ENCODE data around the gene HOXB2. TPM values are rescaled to one million over a fixed set of nuclear protein-coding genes. Genes with fewer than 3 reads are reported as not detected.
"Not testable (repeated sequence)": the region's sequence is repeated elsewhere in the genome, so short reads cannot be mapped to it uniquely, and the experiment has no call there.

The HOXB2 gene
- total RNA-seq, 1 donor from 2014 or later, result 1.9 TPM

GRCh38 chr17:48541036-48541576, 3.8 kb downstream of the HOXB2 start:
- intact Hi-C loops (cut with micrococcal nuclease), result no loop called here
- H3K9me3 ChIP-seq (replicated peaks), result no peaks in the 10 kb centered on the region
- H3K36me3 ChIP-seq, result no peaks in the 10 kb centered on the region
- peak overlapping the region; percentile 74 for H3K4me3 ChIP-seq
- H3K27me3 ChIP-seq (ENCODE audit: low read depth), result peaks cover 98% of the 10 kb centered on the region
- TF ChIP-seq, protein P1, sequence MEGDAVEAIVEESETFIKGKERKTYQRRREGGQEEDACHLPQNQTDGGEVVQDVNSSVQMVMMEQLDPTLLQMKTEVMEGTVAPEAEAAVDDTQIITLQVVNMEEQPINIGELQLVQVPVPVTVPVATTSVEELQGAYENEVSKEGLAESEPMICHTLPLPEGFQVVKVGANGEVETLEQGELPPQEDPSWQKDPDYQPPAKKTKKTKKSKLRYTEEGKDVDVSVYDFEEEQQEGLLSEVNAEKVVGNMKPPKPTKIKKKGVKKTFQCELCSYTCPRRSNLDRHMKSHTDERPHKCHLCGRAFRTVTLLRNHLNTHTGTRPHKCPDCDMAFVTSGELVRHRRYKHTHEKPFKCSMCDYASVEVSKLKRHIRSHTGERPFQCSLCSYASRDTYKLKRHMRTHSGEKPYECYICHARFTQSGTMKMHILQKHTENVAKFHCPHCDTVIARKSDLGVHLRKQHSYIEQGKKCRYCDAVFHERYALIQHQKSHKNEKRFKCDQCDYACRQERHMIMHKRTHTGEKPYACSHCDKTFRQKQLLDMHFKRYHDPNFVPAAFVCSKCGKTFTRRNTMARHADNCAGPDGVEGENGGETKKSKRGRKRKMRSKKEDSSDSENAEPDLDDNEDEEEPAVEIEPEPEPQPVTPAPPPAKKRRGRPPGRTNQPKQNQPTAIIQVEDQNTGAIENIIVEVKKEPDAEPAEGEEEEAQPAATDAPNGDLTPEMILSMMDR (IDR thresholded peaks at IDR 0.05; ENCODE audit: borderline replicate concordance), result no peak
- no peak for DNase-seq
- peaks cover 44% of the 10 kb centered on the region for H3K4me1 ChIP-seq
- peak overlapping the region; percentile 90 for H3K27ac ChIP-seq (replicated peaks)

DNA sequence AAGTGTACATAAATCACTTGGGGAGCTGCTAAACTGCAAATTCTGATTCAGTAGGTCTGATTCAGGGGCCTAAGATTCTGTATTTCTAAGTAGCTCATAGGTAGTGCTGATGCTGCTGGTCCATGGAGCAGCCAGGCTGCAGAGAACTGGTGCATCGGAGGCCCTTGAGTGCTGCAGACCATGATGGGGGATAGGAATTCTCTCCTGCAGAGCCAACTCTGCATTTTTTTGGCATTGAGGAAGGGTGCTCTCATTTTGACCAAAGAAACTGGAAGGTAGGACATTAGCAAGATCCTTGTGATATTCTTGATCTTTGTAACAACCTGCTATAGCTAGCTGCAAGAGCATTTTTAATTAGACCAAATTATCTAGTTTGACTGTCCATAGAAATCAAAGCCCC, 4.7 kb downstream of the HOXB2 start:
- H3K4me3 ChIP-seq, result no peak overlapping the region
- no peak overlapping the region for H3K27ac ChIP-seq (replicated peaks)
- TF ChIP-seq, protein P1 (IDR thresholded peaks at IDR 0.05; ENCODE audit: borderline replicate concordance), result no peak
- intact Hi-C loops (cut with micrococcal nuclease), result no loop called here
- H3K27me3 ChIP-seq (ENCODE audit: low read depth), result peaks cover 98% of the 10 kb centered on the region
- H3K9me3 ChIP-seq (replicated peaks), result no peaks in the 10 kb centered on the region
- no peaks in the 10 kb centered on the region for H3K36me3 ChIP-seq
- DNase-seq, result no peak
- H3K4me1 ChIP-seq, result peaks cover 35% of the 10 kb centered on the region

DNA sequence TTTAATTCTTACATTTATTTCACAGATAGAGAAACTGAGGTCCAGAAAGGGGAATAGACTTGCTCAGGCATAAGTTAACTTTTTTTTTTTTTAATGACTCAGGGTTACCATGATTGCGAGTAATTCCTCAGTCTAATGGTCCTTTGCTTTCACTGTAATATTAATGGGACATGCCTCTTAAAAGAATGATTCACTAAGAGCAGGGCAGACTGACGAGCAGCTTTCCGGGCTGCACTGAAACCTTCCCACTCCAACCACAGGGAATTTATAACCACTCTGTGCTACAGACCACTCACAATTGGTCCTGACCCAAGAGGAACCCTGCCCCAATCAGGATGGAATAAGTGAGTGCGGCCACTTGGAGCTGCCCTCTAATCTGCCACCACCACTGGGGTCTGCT, 5.7 kb downstream of the HOXB2 start:
- DNase-seq, result no peak

GRCh38 chr17:48537316-48537715, 7.6 kb downstream of the HOXB2 start:
- no peak for DNase-seq
- Histone ChIP-seq H3K27ac (replicated peaks) (no peak overlapping the region), H3K4me3 (no peak overlapping the region), H3K36me3 (no peaks in the 10 kb centered on the region), H3K9me3 (replicated peaks) (no peaks in the 10 kb centered on the region), H3K4me1 (peaks cover 12% of the 10 kb centered on the region), H3K27me3 (ENCODE audit: low read depth) (peaks cover 98% of the 10 kb centered on the region)
- intact Hi-C loops (cut with micrococcal nuclease), result no loop called here
- TF ChIP-seq, protein P1 (IDR thresholded peaks at IDR 0.05; ENCODE audit: borderline replicate concordance), result no peak

More for the DNA sequence above, 5.7 kb downstream of the HOXB2 start:
- no peaks in the 10 kb centered on the region for H3K9me3 ChIP-seq (replicated peaks)
- peaks cover 98% of the 10 kb centered on the region for H3K27me3 ChIP-seq (ENCODE audit: low read depth)
- no peak overlapping the region for H3K27ac ChIP-seq (replicated peaks)
- TF ChIP-seq, protein P1 (IDR thresholded peaks at IDR 0.05; ENCODE audit: borderline replicate concordance), result no peak
- intact Hi-C loops (cut with micrococcal nuclease), result no loop called here
- H3K4me3 ChIP-seq, result no peak overlapping the region
- no peaks in the 10 kb centered on the region for H3K36me3 ChIP-seq
- peaks cover 25% of the 10 kb centered on the region for H3K4me1 ChIP-seq

GRCh38 chr17:48535793-48536559, 8.9 kb downstream of the HOXB2 start:
- DNase-seq; intact Hi-C loops (cut with micrococcal nuclease); H3K4me1 ChIP-seq; H3K4me3 ChIP-seq; H3K27ac ChIP-seq (replicated peaks); H3K36me3 ChIP-seq; H3K9me3 ChIP-seq (replicated peaks): not testable (repeated sequence)
- peaks cover 98% of the 10 kb centered on the region for H3K27me3 ChIP-seq (ENCODE audit: low read depth)

DNA sequence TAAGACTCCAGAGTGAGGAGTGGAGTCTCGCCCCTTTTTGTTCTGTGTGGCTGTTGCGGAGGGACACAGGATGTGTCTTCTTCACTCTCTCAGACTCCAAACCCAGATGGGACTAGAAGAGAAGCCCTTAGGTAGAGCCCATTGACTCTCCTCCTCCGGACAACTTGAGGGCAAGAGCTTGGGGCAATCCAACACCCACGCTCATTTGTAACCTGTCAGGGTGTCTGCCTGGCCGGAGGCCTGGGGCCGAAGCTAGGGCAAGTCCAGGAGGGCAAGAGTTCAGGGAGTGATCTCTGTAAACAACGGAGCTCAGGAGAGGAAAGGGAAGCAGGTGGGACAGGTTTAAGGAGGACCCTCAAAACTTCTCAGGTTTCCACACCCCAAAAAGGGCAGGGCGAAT, 12.6 kb downstream of the HOXB2 start:
- intact Hi-C loops (cut with micrococcal nuclease), result no loop called here
- H3K27ac ChIP-seq (replicated peaks), result no peak overlapping the region
- no peak overlapping the region for H3K4me3 ChIP-seq
- peaks cover 1% of the 10 kb centered on the region for H3K4me1 ChIP-seq
- H3K9me3 ChIP-seq (replicated peaks), result no peaks in the 10 kb centered on the region
- H3K27me3 ChIP-seq (ENCODE audit: low read depth), result peaks cover 98% of the 10 kb centered on the region
- H3K36me3 ChIP-seq, result no peaks in the 10 kb centered on the region
- DNase-seq, result no peak
- TF ChIP-seq, protein P1 (IDR thresholded peaks at IDR 0.05; ENCODE audit: borderline replicate concordance), result no peak

Data from left ventricle myocardium inferior (tissue), 1 donor.